ENCODE measurements around the gene VSIR.

DNA sequence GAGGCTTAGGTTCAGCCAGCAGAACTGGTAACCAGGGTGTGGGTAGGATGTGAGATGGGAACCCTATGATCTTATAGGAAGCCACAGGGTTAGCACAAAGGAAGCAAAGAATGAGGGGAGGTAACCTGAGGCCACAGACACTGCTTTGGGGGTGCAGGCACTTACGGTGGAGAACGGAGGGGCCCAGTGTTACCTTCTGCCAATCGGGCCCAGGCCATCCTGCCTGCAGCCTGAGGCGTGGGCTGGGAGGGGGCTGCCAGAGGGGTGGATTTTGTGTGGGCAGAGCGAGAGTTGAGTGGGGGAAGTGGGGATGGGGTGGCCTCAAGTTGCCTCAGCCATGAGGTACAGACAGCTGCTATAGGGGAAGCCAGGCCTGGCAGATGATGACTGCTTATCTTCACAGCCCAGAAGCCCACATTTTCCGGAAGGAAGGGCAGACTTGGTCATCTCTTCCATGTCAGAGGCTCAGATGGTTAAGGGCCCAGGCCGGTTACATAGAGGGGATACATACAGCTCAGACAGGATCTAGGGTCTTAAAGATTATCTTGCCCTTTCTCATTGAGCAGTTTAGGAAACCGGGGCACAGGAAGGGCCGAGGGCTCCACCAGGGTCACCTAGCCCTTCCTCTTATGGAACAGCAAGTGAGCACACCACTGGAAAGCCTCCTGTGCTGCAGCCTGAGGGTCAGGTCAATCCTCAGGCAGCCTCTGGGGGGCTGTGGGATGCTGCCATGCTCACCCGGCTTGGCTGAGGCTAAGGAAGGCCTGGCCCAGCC, 24.4 kb upstream of the VSIR start:
- TF ChIP-seq POLR2AphosphoS5 (IDR thresholded peaks at IDR 0.05; ENCODE audit: low read depth, low read length): no peak
- TF ChIP-seq FOXP2 (optimal IDR thresholded peaks at IDR 0.05; ENCODE audit: borderline replicate concordance, extremely low read depth, extremely low read length, insufficient read depth): no peak

All from PFSK-1 (cell line).